Ishikawa (cell line): ENCODE data around the gene PPM1F.
A peak's percentile ranks its signal among the peaks of the same experiment; 100 is the strongest.

ENCODE experiments used
- CEBPB ChIP-seq: IDR thresholded peaks from 2 replicates; pipeline ENCODE4 v1.6.1; 2012
- CREB1 ChIP-seq: IDR thresholded peaks from 2 replicates; pipeline ENCODE4 v1.6.1; 2012; ENCODE audit warnings: low read depth
- EGR1 ChIP-seq: IDR thresholded peaks from 2 replicates; pipeline ENCODE4 v1.6.1; 2012
- EP300 ChIP-seq: IDR thresholded peaks from 2 replicates; pipeline ENCODE4 v1.6.1; 2012; ENCODE audit warnings: borderline replicate concordance
- FOXM1 ChIP-seq: IDR thresholded peaks from 2 replicates; pipeline ENCODE4 v1.6.1; 2012; ENCODE audit warnings: low read depth, borderline replicate concordance
- MAX ChIP-seq: IDR thresholded peaks from 2 replicates; pipeline ENCODE4 v1.6.1; 2012
- NFIC ChIP-seq: IDR thresholded peaks from 2 replicates; pipeline ENCODE4 v1.6.1; 2012
- RAD21 ChIP-seq: IDR thresholded peaks from 2 replicates; pipeline ENCODE4 v1.6.1; 2012; ENCODE audit warnings: low read depth
- REST ChIP-seq: IDR thresholded peaks from 2 replicates; pipeline ENCODE4 v1.6.1; 2012; ENCODE audit warnings: low read depth, mild to moderate bottlenecking
- TAF1 ChIP-seq: IDR thresholded peaks from 2 replicates; pipeline ENCODE4 v1.6.1; 2012; ENCODE audit warnings: low read depth, mild to moderate bottlenecking
- TCF12 ChIP-seq: IDR thresholded peaks from 2 replicates; pipeline ENCODE4 v1.6.1; 2012; ENCODE audit warnings: low read depth
- TEAD4 ChIP-seq: IDR thresholded peaks from 2 replicates; pipeline ENCODE4 v1.6.1; 2012
- USF1 ChIP-seq: IDR thresholded peaks from 2 replicates; pipeline ENCODE4 v1.6.1; 2012
- YY1 ChIP-seq: IDR thresholded peaks from 2 replicates; pipeline ENCODE4 v1.6.1; 2012; ENCODE audit warnings: low read depth
- ZBTB7A ChIP-seq: IDR thresholded peaks from 2 replicates; pipeline ENCODE4 v1.6.1; 2012; ENCODE audit warnings: low read depth

PPM1F gene

GRCh38 chr22:21921184-21921721 is 31.4 kb downstream of the PPM1F start:
- TF ChIP-seq EGR1 (no peak), RAD21 (no peak), FOXM1 (no peak), ZBTB7A (no peak), YY1 (no peak), TAF1 (no peak), REST (no peak), CEBPB (no peak)

- TF ChIP-seq YY1 = no peak
- no peak for TF ChIP-seq EGR1
- no peak for TF ChIP-seq TAF1
Observed at GRCh38 chr22:21920341-21921183, 32.1 kb downstream of the PPM1F start.

GRCh38 chr22:21919526-21920307 is 32.9 kb downstream of the PPM1F start:
- 0 out of 2 replicates have a peak, but pooled peaks have one; percentile 31 for TF ChIP-seq NFIC
- no peak for TF ChIP-seq EGR1
- no peak for TF ChIP-seq EP300
- peak; percentile 28; the same call in 1 of the 2 replicates for TF ChIP-seq MAX
- TF ChIP-seq CREB1 = no peak
- TF ChIP-seq RAD21 = no peak
- no peak for TF ChIP-seq TAF1
- no peak for TF ChIP-seq ZBTB7A
- TF ChIP-seq TCF12 = peak; percentile 52; the same call in 1 of the 2 replicates
- TF ChIP-seq TEAD4 = peak; percentile 47
- TF ChIP-seq REST = no peak
- no peak for TF ChIP-seq FOXM1
- no peak for TF ChIP-seq YY1
- no peak for TF ChIP-seq CEBPB
- no peak for TF ChIP-seq USF1

- TF ChIP-seq USF1 (no peak), RAD21 (no peak), NFIC (no peak), YY1 (no peak), EP300 (no peak)
Observed at GRCh38 chr22:21918466-21919185, 34.0 kb downstream of the PPM1F start.

GRCh38 chr22:21917959-21918261 is 34.7 kb downstream of the PPM1F start:
- TF ChIP-seq EGR1 (no peak), NFIC (no peak), EP300 (no peak), YY1 (no peak), TEAD4 (no peak), MAX (no peak), CEBPB (no peak), REST (no peak), ZBTB7A (no peak), CREB1 (no peak), TCF12 (no peak), RAD21 (no peak)
